HepG2 (cell line): ENCODE data around the gene TSACC. TPM values are rescaled to one million over a fixed set of nuclear protein-coding genes. Genes with fewer than 3 reads are reported as not detected.
A peak's percentile ranks its signal among the peaks of the same experiment; 100 is the strongest.

Source experiments
- ARID2 ChIP-seq: sonication (generic); formaldehyde crosslinking; IDR thresholded peaks from 2 replicates; pipeline ENCODE4 v1.8.1; 2022; ENCODE audit warnings: mild to moderate bottlenecking, missing genetic modification reagents, borderline replicate concordance
- CBFB ChIP-seq: sonication (generic); formaldehyde crosslinking; IDR thresholded peaks from 2 replicates; pipeline ENCODE4 v1.4.0; 2020; ENCODE audit warnings: missing genetic modification reagents
- HIVEP1 ChIP-seq: sonication (generic); formaldehyde crosslinking; IDR thresholded peaks from 2 replicates; pipeline ENCODE4 v1.4.0; 2020; ENCODE audit warnings: mild to moderate bottlenecking, missing genetic modification reagents
- IRX3 ChIP-seq: sonication (generic); formaldehyde crosslinking; IDR thresholded peaks from 2 replicates; pipeline ENCODE4 v1.8.1; 2023; ENCODE audit warnings: mild to moderate bottlenecking, low read depth, missing genetic modification reagents, borderline replicate concordance
- MYC ChIP-seq: sonication (generic); formaldehyde crosslinking; IDR thresholded peaks from 2 replicates; pipeline ENCODE4 v1.9.0; 2021; ENCODE audit warnings: missing genetic modification reagents, borderline replicate concordance
- SMC3 ChIP-seq: IDR thresholded peaks from 2 replicates; pipeline ENCODE4 v1.6.1; 2011; ENCODE audit warnings: low read length, improper control_type of control experiment
- TSC22D2 ChIP-seq: sonication (generic); formaldehyde crosslinking; IDR thresholded peaks from 2 replicates; pipeline ENCODE4 v1.5.1; 2020; ENCODE audit warnings: missing genetic modification reagents, mild to moderate bottlenecking, borderline replicate concordance
- XRCC5 ChIP-seq: fragments of 200-400 bp; formaldehyde crosslinking; optimal IDR thresholded peaks from 2 replicates; pipeline ENCODE3; 2017; ENCODE audit warnings: mild to moderate bottlenecking, low read length
- ZBTB38 ChIP-seq: sonication (generic); formaldehyde crosslinking; IDR thresholded peaks from 2 replicates; pipeline ENCODE4 v1.5.1; 2020; ENCODE audit warnings: mild to moderate bottlenecking, missing genetic modification reagents
- ZIK1 ChIP-seq: sonication (generic); formaldehyde crosslinking; IDR thresholded peaks from 2 replicates; pipeline ENCODE4 v1.5.0; 2020; ENCODE audit warnings: mild to moderate bottlenecking, low read depth, missing genetic modification reagents, borderline replicate concordance
- ZNF263 ChIP-seq: sonication (generic); formaldehyde crosslinking; IDR thresholded peaks from 2 replicates; pipeline ENCODE4 v1.4.0; 2020; ENCODE audit warnings: missing genetic modification reagents
- ZNF30 ChIP-seq: sonication (generic); formaldehyde crosslinking; IDR thresholded peaks from 2 replicates; pipeline ENCODE4 v1.5.0; 2020; ENCODE audit warnings: mild to moderate bottlenecking, missing genetic modification reagents
- ZNF614 ChIP-seq: IDR thresholded peaks from 2 replicates; pipeline ENCODE4 v1.6.1; 2018; ENCODE audit warnings: missing biosample characterization, missing genetic modification reagents, inconsistent platforms, borderline replicate concordance
- polyA plus RNA-seq, 8 experiments: library from polyadenylated mRNA; depleted of rRNA in 3 of 8; stranded (reverse) in 7 of 8; unstranded in 1 of 8; fragments of >200 nt; fragmentation: Illumina TruSeq in 4 of 8; extraction: Trizol in 4 of 8; gene quantifications; 2 replicates each; pipeline versions ENCODE4 v1.2.1 to v1.2.3, GENCODE V29; 2011 to 2016; ENCODE audit warnings: low read depth in 4 of 8, missing spikeins in 1 of 8, mixed read lengths in 1 of 8; ENCODE audit not compliant: insufficient read depth in 1 of 8
- total RNA-seq, 5 experiments: library from RNA; depleted of rRNA; stranded (reverse); fragments of >200 nt; fragmentation: Illumina TruSeq; extraction: Trizol; gene quantifications; 2 replicates each; pipeline ENCODE4 v1.2.3, GENCODE V29; 2016; ENCODE audit warnings: low read depth in 1 of 5
- TF ChIP-seq, protein P1 (sequence below): sonication (generic); formaldehyde crosslinking; IDR thresholded peaks from 2 replicates; pipeline ENCODE4 v1.4.0; 2020; ENCODE audit warnings: mild to moderate bottlenecking, missing genetic modification reagents
- TF ChIP-seq, protein P2 (sequence below): sonication (generic); formaldehyde crosslinking; IDR thresholded peaks from 2 replicates; pipeline ENCODE4 v1.4.0; 2020; ENCODE audit warnings: mild to moderate bottlenecking, missing genetic modification reagents
- TF ChIP-seq, protein P3 (sequence below): sonication (generic); formaldehyde crosslinking; IDR thresholded peaks from 2 replicates; pipeline ENCODE4 v1.5.0; 2020; ENCODE audit warnings: missing genetic modification reagents
- TF ChIP-seq, protein P4 (sequence below): sonication (generic); formaldehyde crosslinking; IDR thresholded peaks from 2 replicates; pipeline ENCODE4 v1.4.0; 2020; ENCODE audit warnings: mild to moderate bottlenecking, missing genetic modification reagents

TSACC gene
- total and polyA plus RNA-seq, 2 of the 13 experiments (the other 11 are each of a cell fraction or from before 2014, with no cell fraction given), result 1.5 to 2.6 TPM

DNA sequence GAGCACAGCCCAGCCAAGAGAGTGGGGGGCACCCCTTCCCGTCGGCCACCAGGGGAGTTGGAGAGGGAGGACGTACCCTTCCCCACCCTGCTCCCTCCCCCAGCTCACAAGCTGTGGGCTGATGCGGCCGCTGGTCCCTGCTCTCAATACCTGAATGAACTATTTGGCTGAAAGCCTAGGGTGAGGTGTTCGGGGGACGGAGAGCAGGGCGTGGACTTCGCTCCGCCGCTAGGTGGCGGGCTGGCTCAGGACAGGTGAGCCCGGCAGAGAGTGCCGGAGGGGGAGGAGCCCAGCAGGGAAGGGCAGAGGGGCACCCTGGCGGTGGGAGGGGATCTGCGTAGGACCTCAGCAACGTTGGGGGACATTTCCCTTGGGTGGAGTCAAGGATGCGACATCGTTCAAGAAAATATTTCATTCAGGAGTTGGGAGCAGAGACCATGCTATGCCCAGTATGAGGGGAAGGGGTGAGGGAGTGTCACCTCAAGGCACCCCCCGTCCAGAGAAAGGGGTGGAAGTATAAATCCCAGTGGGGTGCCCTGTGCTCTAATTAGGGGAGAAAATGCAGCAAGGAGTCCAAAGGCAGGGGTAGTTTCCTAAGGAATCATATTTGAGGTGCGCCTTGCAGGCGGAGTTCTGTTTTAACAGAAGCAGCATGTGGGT, 18.7 kb downstream of the TSACC start (continued):
- TF ChIP-seq, protein P1, sequence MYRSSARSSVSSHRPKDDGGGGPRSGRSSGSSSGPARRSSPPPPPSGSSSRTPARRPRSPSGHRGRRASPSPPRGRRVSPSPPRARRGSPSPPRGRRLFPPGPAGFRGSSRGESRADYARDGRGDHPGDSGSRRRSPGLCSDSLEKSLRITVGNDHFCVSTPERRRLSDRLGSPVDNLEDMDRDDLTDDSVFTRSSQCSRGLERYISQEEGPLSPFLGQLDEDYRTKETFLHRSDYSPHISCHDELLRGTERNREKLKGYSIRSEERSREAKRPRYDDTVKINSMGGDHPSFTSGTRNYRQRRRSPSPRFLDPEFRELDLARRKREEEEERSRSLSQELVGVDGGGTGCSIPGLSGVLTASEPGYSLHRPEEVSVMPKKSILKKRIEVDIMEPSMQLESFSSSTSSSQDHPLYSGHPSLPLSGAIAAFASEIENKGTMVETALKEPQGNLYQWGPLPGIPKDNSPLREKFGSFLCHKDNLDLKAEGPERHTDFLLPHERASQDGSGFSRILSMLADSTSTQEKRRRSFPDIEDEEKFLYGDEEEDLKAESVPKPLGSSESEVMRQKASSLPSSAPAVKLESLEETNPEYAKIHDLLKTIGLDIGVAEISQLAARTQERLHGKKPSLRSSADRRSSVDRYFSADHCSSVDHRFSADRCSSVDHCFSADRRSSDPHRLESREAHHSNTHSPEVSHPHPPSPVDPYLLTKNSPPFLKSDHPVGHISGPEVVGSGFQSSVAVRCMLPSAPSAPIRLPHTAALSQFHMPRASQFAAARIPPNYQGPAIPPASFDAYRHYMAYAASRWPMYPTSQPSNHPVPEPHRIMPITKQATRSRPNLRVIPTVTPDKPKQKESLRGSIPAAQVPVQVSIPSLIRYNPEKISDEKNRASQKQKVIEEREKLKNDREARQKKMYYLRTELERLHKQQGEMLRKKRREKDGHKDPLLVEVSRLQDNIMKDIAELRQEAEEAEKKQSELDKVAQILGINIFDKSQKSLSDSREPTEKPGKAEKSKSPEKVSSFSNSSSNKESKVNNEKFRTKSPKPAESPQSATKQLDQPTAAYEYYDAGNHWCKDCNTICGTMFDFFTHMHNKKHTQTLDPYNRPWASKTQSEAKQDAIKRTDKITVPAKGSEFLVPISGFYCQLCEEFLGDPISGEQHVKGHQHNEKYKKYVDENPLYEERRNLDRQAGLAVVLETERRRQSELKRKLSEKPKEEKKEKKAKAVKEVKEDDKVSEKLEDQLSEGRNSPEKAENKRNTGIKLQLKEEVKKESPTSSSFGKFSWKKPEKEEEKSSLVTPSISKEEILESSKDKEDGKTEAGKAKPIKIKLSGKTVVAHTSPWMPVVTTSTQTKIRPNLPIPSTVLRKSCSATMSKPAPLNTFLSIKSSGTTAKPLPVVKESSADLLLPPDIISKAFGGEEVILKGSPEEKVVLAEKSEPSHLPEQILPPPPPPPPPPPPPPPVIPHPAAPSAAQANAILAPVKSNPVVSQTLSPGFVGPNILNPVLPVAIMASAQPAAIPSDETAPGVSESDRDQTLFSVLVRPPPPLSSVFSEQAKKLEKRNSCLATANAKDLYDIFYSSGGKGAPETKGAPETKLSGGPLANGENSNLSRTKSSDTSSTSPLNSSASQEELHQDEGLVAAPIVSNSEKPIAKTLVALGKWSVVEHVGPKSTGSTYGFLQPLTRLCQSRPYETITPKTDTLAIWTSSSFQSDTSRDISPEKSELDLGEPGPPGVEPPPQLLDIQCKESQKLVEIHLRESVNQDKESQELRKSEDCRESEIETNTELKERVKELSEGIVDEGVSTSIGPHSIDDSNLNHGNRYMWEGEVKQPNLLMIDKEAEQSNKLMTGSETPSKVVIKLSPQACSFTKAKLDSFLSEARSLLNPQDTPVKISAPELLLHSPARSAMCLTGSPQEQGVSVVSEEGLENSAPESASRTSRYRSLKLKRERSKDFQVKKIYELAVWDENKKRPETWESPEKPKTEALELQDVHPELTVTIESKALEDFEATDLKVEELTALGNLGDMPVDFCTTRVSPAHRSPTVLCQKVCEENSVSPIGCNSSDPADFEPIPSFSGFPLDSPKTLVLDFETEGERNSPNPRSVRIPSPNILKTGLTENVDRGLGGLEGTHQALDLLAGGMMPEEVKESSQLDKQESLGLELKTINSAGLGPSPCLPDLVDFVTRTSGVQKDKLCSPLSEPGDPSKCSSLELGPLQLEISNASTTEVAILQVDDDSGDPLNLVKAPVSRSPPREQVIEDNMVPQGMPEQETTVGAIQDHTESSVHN (CRISPR knock-in tag), result 0 out of 2 replicates have a peak, but pooled peaks have one; percentile 28
- TF ChIP-seq ZNF30 (no peak), ZNF263 (CRISPR knock-in tag) (peak; percentile 87), ZNF614 (0 out of 2 replicates have a peak, but pooled peaks have one; percentile 46), TSC22D2 (CRISPR knock-in tag) (peak; percentile 58; the same call in 1 of the 2 replicates), IRX3 (CRISPR knock-in tag) (no peak), SMC3 (peak; percentile 45; the same call in 1 of the 2 replicates), XRCC5 (peak; percentile 94), ZIK1 (CRISPR knock-in tag) (0 out of 2 replicates have a peak, but pooled peaks have one; percentile 56), ARID2 (CRISPR knock-in tag) (no peak), ZBTB38 (CRISPR knock-in tag) (peak; percentile 48; the same call in 1 of the 2 replicates), HIVEP1 (CRISPR knock-in tag) (peak; percentile 42; the same call in 1 of the 2 replicates), CBFB (CRISPR knock-in tag) (0 out of 2 replicates have a peak, but pooled peaks have one; percentile 16), MYC (CRISPR knock-in tag) (peak; percentile 53; the same call in 1 of the 2 replicates)
- TF ChIP-seq, protein P2, sequence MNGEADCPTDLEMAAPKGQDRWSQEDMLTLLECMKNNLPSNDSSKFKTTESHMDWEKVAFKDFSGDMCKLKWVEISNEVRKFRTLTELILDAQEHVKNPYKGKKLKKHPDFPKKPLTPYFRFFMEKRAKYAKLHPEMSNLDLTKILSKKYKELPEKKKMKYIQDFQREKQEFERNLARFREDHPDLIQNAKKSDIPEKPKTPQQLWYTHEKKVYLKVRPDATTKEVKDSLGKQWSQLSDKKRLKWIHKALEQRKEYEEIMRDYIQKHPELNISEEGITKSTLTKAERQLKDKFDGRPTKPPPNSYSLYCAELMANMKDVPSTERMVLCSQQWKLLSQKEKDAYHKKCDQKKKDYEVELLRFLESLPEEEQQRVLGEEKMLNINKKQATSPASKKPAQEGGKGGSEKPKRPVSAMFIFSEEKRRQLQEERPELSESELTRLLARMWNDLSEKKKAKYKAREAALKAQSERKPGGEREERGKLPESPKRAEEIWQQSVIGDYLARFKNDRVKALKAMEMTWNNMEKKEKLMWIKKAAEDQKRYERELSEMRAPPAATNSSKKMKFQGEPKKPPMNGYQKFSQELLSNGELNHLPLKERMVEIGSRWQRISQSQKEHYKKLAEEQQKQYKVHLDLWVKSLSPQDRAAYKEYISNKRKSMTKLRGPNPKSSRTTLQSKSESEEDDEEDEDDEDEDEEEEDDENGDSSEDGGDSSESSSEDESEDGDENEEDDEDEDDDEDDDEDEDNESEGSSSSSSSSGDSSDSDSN (CRISPR knock-in tag), result peak; percentile 58; the same call in 1 of the 2 replicates
- TF ChIP-seq, protein P3, sequence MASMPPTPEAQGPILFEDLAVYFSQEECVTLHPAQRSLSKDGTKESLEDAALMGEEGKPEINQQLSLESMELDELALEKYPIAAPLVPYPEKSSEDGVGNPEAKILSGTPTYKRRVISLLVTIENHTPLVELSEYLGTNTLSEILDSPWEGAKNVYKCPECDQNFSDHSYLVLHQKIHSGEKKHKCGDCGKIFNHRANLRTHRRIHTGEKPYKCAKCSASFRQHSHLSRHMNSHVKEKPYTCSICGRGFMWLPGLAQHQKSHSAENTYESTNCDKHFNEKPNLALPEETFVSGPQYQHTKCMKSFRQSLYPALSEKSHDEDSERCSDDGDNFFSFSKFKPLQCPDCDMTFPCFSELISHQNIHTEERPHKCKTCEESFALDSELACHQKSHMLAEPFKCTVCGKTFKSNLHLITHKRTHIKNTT, result no peak
- TF ChIP-seq, protein P4, sequence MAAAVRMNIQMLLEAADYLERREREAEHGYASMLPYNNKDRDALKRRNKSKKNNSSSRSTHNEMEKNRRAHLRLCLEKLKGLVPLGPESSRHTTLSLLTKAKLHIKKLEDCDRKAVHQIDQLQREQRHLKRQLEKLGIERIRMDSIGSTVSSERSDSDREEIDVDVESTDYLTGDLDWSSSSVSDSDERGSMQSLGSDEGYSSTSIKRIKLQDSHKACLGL (CRISPR knock-in tag), result peak; percentile 39; the same call in 1 of the 2 replicates
